ENCODE data around the gene MXD4.

MXD4 gene

DNA sequence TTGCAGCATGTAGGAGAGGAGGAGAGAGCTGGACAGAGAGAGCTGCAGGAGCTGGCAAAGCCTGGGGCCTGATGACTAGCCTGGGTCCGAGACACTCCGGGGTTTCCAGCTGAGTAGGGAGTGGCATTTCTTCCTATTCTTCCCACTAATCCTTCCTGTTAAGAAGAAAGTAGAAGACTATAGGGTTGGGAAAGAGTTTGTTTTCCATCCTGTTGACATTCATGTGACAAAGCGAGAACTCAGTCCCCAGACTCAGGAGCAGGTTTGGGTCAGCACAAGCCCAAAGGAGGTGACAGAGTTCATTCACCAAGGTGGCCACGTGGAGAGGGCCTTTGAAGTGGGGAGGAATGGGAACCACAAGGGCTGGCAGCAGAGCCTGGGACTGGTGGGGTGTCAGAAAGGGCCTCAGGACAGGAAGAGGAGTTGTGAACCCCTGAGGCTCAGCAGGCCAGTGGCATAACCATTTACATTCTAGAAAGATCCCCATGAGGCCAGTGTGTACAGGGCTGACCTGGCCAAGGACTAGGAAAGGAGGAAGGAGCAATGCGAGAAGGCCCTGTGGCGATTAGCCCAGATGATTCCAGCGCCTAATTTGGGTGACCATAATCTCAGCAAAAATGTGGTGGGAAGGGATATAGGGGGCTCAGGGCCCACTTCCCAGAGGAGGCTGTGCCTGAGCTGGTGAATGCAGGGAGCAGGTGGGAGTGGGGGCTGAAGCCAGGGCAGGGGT is 16.7 kb downstream of the MXD4 start:
- Histone ChIP-seq H3K36me3 (ENCODE audit: control insufficient read depth, insufficient read depth, low read length) (peaks cover 9% of the 10 kb centered on the region), H3K4me3 (replicated peaks; ENCODE audit: low read depth, low read length) (no peak overlapping the region), H3K27me3 (replicated peaks; ENCODE audit: control insufficient read depth, insufficient read depth, low read length) (no peaks in the 10 kb centered on the region)
- DNase-seq (ENCODE audit: extremely low read depth, insufficient read length) = no peak
- no peak for TF ChIP-seq CTCF (IDR thresholded peaks at IDR 0.05; ENCODE audit: insufficient read depth, low read length, poor library complexity, severe bottlenecking)

DNA sequence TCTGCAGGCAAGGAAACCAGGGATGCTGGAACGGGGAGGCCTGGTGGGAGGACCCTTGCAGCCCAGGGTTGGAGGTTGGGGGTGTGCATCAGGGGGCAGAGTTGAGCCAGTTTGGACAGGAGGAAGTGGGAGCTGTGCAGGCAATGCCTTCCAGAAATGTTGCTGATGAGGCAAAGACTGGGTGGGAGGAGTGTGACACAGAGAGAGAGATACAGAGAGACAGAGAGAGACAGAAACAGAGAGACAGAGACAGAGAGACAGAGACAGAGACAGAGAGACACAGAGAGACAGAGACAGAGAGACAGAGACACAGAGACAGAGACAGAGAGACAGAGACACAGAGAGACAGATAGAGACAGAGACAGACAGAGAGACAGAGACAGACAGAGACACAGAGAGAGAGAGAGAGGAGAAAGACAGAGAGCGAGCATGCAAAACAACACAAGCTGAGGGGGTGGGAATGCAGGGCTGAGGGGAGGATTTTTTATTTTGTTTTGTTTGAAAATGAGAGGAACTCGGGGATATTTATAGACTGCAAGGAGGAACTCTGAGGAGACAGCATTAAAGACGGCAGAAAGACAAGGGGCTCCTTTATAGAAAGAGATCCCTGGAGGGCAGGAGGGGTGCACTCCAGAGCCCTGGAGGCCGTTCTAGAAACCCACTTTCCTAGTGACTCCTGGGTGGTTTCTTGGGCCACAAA is 18.1 kb downstream of the MXD4 start:
- no peak for DNase-seq (ENCODE audit: extremely low read depth, insufficient read length)
- Histone ChIP-seq H3K36me3 (ENCODE audit: control insufficient read depth, insufficient read depth, low read length) (peaks cover 5% of the 10 kb centered on the region; the same call in 1 of the 2 replicates), H3K4me3 (replicated peaks; ENCODE audit: low read depth, low read length) (no peak overlapping the region), H3K27me3 (replicated peaks; ENCODE audit: control insufficient read depth, insufficient read depth, low read length) (no peaks in the 10 kb centered on the region)
- TF ChIP-seq CTCF (IDR thresholded peaks at IDR 0.05; ENCODE audit: insufficient read depth, low read length, poor library complexity, severe bottlenecking) = no peak

GRCh38 chr4:2241410-2242353 is 20.2 kb downstream of the MXD4 start, which contains the start of the genes HAUS3 and POLN:
Gene HAUS3 (minus strand): TSS chr4:2242121. CDS start chr4:2240946, 1,175 bp downstream.
Gene POLN (minus strand): TSS chr4:2242121. CDS start chr4:2229231, 12,890 bp downstream.
- Histone ChIP-seq H3K27me3 (replicated peaks; ENCODE audit: control insufficient read depth, insufficient read depth, low read length) (no peaks in the 10 kb centered on the region), H3K36me3 (ENCODE audit: control insufficient read depth, insufficient read depth, low read length) (no peaks in the 10 kb centered on the region), H3K4me3 (replicated peaks; ENCODE audit: low read depth, low read length) (peak within 1 kb of the TSS; percentile 99)
- DNase-seq (ENCODE audit: extremely low read depth, insufficient read length) = peak; percentile 98
- no peak for TF ChIP-seq CTCF (IDR thresholded peaks at IDR 0.05; ENCODE audit: insufficient read depth, low read length, poor library complexity, severe bottlenecking)

DNA sequence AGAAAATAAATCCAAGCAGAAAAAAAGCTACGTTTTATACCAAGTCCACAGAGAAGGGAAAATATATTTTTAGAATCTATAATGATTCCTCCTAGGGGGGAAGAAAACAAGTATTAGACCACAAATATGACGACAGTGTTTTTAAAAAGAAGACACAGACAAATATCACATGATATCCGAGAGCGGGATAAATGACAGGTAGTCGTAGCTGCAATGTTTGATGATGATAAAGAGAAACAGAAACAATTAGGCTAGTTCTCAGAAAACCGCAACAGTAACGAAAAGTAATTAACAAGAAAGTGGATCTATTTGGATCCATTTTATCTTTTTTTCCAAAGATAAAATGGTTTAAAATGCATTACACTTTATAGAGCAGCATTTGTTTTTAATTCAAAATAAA is 20.9 kb downstream of the MXD4 start:
- DNase-seq (ENCODE audit: extremely low read depth, insufficient read length) = no peak
- no peak for TF ChIP-seq CTCF (IDR thresholded peaks at IDR 0.05; ENCODE audit: insufficient read depth, low read length, poor library complexity, severe bottlenecking)
- no peaks in the 10 kb centered on the region; the same call in 1 of the 2 replicates for H3K36me3 ChIP-seq (ENCODE audit: control insufficient read depth, insufficient read depth, low read length)
- H3K4me3 ChIP-seq (replicated peaks; ENCODE audit: low read depth, low read length) = peak overlapping the region; percentile 99
- H3K27me3 ChIP-seq (replicated peaks; ENCODE audit: control insufficient read depth, insufficient read depth, low read length) = no peaks in the 10 kb centered on the region

DNA sequence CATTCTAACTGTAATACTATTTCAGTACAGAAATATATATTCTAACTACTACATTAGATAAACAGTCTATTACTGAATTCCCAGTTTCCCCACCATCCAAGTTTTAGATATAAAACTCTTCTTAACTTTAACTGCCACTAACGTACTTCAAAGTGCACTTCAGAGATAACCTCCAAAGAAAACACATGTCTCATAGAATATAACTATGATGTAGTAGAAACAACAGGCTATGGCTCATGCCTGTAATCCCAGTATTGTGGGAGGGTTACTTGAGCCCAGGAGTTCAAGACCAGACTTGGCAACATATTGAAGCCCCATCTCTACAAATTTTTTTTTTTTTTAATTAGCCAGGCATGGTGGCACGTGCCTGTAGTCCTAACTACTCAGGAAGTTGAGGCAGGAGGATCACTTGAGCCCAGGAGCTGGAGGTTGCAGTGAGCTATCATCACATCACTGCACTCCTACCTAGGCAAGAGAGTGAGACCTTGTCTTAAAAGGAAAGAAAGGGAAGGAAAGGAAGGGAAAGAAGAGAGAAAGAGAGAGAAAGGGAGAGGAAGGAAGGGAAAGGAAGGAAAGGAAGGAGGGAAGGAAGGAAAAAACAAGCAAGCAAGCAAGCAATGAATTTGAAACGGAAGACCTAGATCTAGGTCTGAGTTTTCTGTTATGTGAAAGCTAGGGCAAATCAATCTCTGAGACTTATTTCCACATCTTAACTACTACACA is 24.8 kb downstream of the MXD4 start:
- no peak for TF ChIP-seq CTCF (IDR thresholded peaks at IDR 0.05; ENCODE audit: insufficient read depth, low read length, poor library complexity, severe bottlenecking)
- H3K27me3 ChIP-seq (replicated peaks; ENCODE audit: control insufficient read depth, insufficient read depth, low read length) = no peaks in the 10 kb centered on the region
- H3K36me3 ChIP-seq (ENCODE audit: control insufficient read depth, insufficient read depth, low read length) = peaks cover 2% of the 10 kb centered on the region
- H3K4me3 ChIP-seq (replicated peaks; ENCODE audit: low read depth, low read length) = no peak overlapping the region
- no peak for DNase-seq (ENCODE audit: extremely low read depth, insufficient read length)

All from GM06990 (cell line).